Urinary bladder (tissue), 4 donors: ENCODE results near the gene BAX. TPM values are rescaled to one million over a fixed set of nuclear protein-coding genes. Genes with fewer than 3 reads are reported as not detected.

Experiments
- DNase-seq: peaks from one replicate; pipeline ENCODE4 v3.0.0-alpha.2; 2015; ENCODE audit errors: extremely low spot score
- H3K27ac ChIP-seq: one replicate; pipeline ENCODE4 v1.5.1; 2013; ENCODE audit warnings: low read depth, mild to moderate bottlenecking, moderate library complexity
- H3K36me3 ChIP-seq: one replicate; pipeline ENCODE4 v1.6.1; 2013; ENCODE audit warnings: mild to moderate bottlenecking, moderate library complexity; ENCODE audit not compliant: insufficient read depth
- H3K4me1 ChIP-seq: one replicate; pipeline ENCODE4 v1.6.1; 2013; ENCODE audit warnings: mild to moderate bottlenecking, moderate library complexity; ENCODE audit not compliant: insufficient read depth
- H3K4me3 ChIP-seq: one replicate; pipeline ENCODE4 v1.5.1; 2013; ENCODE audit warnings: low read depth, low read length
- WGBS: extraction: QIAGEN DNeasy Blood & Tissue Kit; methylation state at CpG from one replicate; pipeline ENCODE4 v1.1.7; 2013; 5-methylcytosine and 5-hydroxymethylcytosine counted together
- polyA plus RNA-seq: library from polyadenylated mRNA; stranded (reverse); fragments of 200-250 nt; gene quantifications from one replicate; pipeline ENCODE4 v1.2.3, GENCODE V29; 2013
- total RNA-seq: library from RNA; depleted of rRNA; stranded (reverse); fragments of >200 nt; gene quantifications from one replicate; pipeline ENCODE4 v1.2.3, GENCODE V29; 2014
- donor health status: healthy with polysubstance abuse.
- donor health status: healthy.

The BAX gene
- total and polyA plus RNA-seq, 2 donors: 13.1 to 73.0 TPM

- DNase-seq: no peak
- Histone ChIP-seq H3K36me3 (no peaks in the 10 kb centered on the region), H3K27ac (no peak overlapping the region), H3K4me1 (no peaks in the 10 kb centered on the region), H3K4me3 (no peak overlapping the region)
- 89% methylated on average over 6 of the region's 6 CpGs for WGBS
Measured at GRCh38 chr19:48943081-48943480, 11.6 kb upstream of the BAX start.

GRCh38 chr19:48945415-48945814, 9.3 kb upstream of the BAX start:
- 93% methylated on average over 5 of the region's 5 CpGs for WGBS
- H3K4me3 ChIP-seq: no peak overlapping the region

GRCh38 chr19:48945817-48946216, 8.9 kb upstream of the BAX start:
- no peak for DNase-seq
- Histone ChIP-seq H3K4me1 (no peaks in the 10 kb centered on the region), H3K27ac (no peak overlapping the region), H3K4me3 (no peak overlapping the region), H3K36me3 (no peaks in the 10 kb centered on the region)
- WGBS: 88% methylated on average over 2 of the region's 2 CpGs

More at GRCh38 chr19:48945415-48945814, 9.3 kb upstream of the BAX start:
- no peak for DNase-seq
- H3K27ac ChIP-seq: no peak overlapping the region
- H3K4me1 ChIP-seq: no peaks in the 10 kb centered on the region
- no peaks in the 10 kb centered on the region for H3K36me3 ChIP-seq

- no peak for DNase-seq
- no peaks in the 10 kb centered on the region for H3K4me1 ChIP-seq
- WGBS: 59% methylated on average over 9 of the region's 9 CpGs
- H3K4me3 ChIP-seq: no peak overlapping the region
- no peaks in the 10 kb centered on the region for H3K36me3 ChIP-seq
- no peak overlapping the region for H3K27ac ChIP-seq
Measured at GRCh38 chr19:48946463-48947257, 8.0 kb upstream of the BAX start.

- no peak for DNase-seq
- Histone ChIP-seq H3K27ac (no peak overlapping the region), H3K4me3 (no peak overlapping the region), H3K36me3 (no peaks in the 10 kb centered on the region), H3K4me1 (no peaks in the 10 kb centered on the region)
- 95% methylated on average over 3 of the region's 3 CpGs for WGBS
Measured at GRCh38 chr19:48947258-48947542, 7.5 kb upstream of the BAX start.

- no peak overlapping the region for H3K4me3 ChIP-seq
- no peaks in the 10 kb centered on the region for H3K36me3 ChIP-seq
- 65% methylated on average over 3 of the region's 3 CpGs for WGBS
- H3K27ac ChIP-seq: no peak overlapping the region
- DNase-seq: no peak
- no peaks in the 10 kb centered on the region for H3K4me1 ChIP-seq
Measured at GRCh38 chr19:48950159-48950558, 4.5 kb upstream of the BAX start.

GRCh38 chr19:48950830-48951519, 3.7 kb upstream of the BAX start:
- no peak for DNase-seq
- Histone ChIP-seq H3K4me1 (no peaks in the 10 kb centered on the region), H3K36me3 (no peaks in the 10 kb centered on the region), H3K27ac (no peak overlapping the region), H3K4me3 (no peak overlapping the region)
- WGBS: 46% methylated on average over 9 of the region's 9 CpGs

- Histone ChIP-seq H3K36me3 (no peaks in the 10 kb centered on the region), H3K27ac (no peak overlapping the region), H3K4me3 (no peak overlapping the region), H3K4me1 (no peaks in the 10 kb centered on the region)
- WGBS: 83% methylated on average over 4 of the region's 4 CpGs
- DNase-seq: no peak
Measured at GRCh38 chr19:48953141-48953540, 1.5 kb upstream of the BAX start.

GRCh38 chr19:48953990-48954594, 583 bp upstream of the BAX start:
- Histone ChIP-seq H3K4me3 (peak overlapping the region; percentile 72), H3K4me1 (no peaks in the 10 kb centered on the region), H3K27ac (no peak overlapping the region), H3K36me3 (no peaks in the 10 kb centered on the region)
- WGBS: 41% methylated on average over 11 of the region's 11 CpGs
- DNase-seq: no peak

- peak overlapping the region; percentile 72 for H3K4me3 ChIP-seq
- DNase-seq: no peak
- 55% methylated on average over 16 of the region's 16 CpGs for WGBS
- no peaks in the 10 kb centered on the region for H3K36me3 ChIP-seq
- no peaks in the 10 kb centered on the region for H3K4me1 ChIP-seq
- no peak overlapping the region for H3K27ac ChIP-seq
Measured at GRCh38 chr19:48955308-48955958, 758 bp downstream of the BAX start.

- Histone ChIP-seq H3K36me3 (no peaks in the 10 kb centered on the region), H3K27ac (no peak overlapping the region), H3K4me3 (no peak overlapping the region), H3K4me1 (peaks cover 3% of the 10 kb centered on the region)
- 97% methylated on average over 8 of the region's 8 CpGs for WGBS
- DNase-seq: no peak
Measured at GRCh38 chr19:48958006-48958405, 3.3 kb downstream of the BAX start.

GRCh38 chr19:48959341-48960239, 4.9 kb downstream of the BAX start:
- Histone ChIP-seq H3K4me1 (peaks cover 5% of the 10 kb centered on the region), H3K36me3 (no peaks in the 10 kb centered on the region), H3K27ac (no peak overlapping the region), H3K4me3 (no peak overlapping the region)
- 85% methylated on average over 16 of the region's 16 CpGs for WGBS
- no peak for DNase-seq

GRCh38 chr19:48961051-48961649, 6.5 kb downstream of the BAX start:
- no peak for DNase-seq
- WGBS: 85% methylated on average over 19 of the region's 19 CpGs
- Histone ChIP-seq H3K4me3 (no peak overlapping the region), H3K36me3 (no peaks in the 10 kb centered on the region), H3K27ac (no peak overlapping the region), H3K4me1 (peaks cover 5% of the 10 kb centered on the region)
